ENCODE measurements around the gene OS9. TPM values are rescaled to one million over a fixed set of nuclear protein-coding genes. Genes with fewer than 3 reads are reported as not detected.
A peak's percentile ranks its signal among the peaks of the same experiment; 100 is the strongest.
"Not testable (repeated sequence)": the region's sequence is repeated elsewhere in the genome, so short reads cannot be mapped to it uniquely, and the experiment has no call there.

The OS9 gene
- total RNA-seq (2021; ENCODE audit: unreplicated experiment), result 186 TPM
- polyA plus RNA-seq (2012; ENCODE audit: insufficient read length), result 204 TPM
- Bru-seq, nascent RNA, result percentile 81 among the genes with signal in this experiment
- percentile 73 among the genes with signal in this experiment for BruChase-seq, experiment 1, labeled RNA remaining after a 2-hour chase
- percentile 84 among the genes with signal in this experiment for BruChase-seq, experiment 2, labeled RNA remaining after a 6-hour chase
- long read RNA-seq, transcript OS9-201 (14 exons, 2,505 nt), result minor isoform, 57 of 450 reads
- long read RNA-seq, transcript OS9-204 (15 exons, 2,091 nt), result minor isoform, 25 of 450 reads
- long read RNA-seq, transcript OS9-202 (15 exons, 2,691 nt), result minor isoform, 81 of 450 reads
- long read RNA-seq, transcript OS9-220 (14 exons, 2,135 nt), result major isoform, 123 of 450 reads
- long read RNA-seq, partial matches to known transcripts, result 50 of 450 reads
- long read RNA-seq, other reads (novel, unspliced or antisense), result 95 of 450 reads

GRCh38 chr12:57693659-57694458, at the start of gene OS9:
OS9 (plus strand) TSS chr12:57694132; CDS start chr12:57694162, 30 bp downstream.
- Histone ChIP-seq H3K27ac (ENCODE audit: low read length) (peak within 1 kb of the TSS; percentile 92), H3K36me3 (ENCODE audit: control insufficient read depth, insufficient read depth, low read length) (no peaks in the 10 kb centered on the region), H3K4me3 (ENCODE audit: low read depth in 2 of 2, low read length in 2 of 2) (peak within 1 kb of the TSS; percentile 97 to 100), H3K9me3 (ENCODE audit: control insufficient read depth, insufficient read depth, low read depth, low read length) (no peaks in the 10 kb centered on the region), H3K4me1 (ENCODE audit: control insufficient read depth, insufficient read depth, low read length) (peaks cover 5% of the 10 kb centered on the region; the same call in 1 of the 2 replicates), H3K27me3 (ENCODE audit: control insufficient read depth, insufficient read depth, low read length) (no peaks in the 10 kb centered on the region)
- intact Hi-C loops (cut with micrococcal nuclease; ENCODE audit: unreplicated experiment) (no loop called here), in situ Hi-C loops (cut with HindIII; ENCODE audit: low pct_unique_long_range_greater_than_20kb, low sequenced_read_pairs) (no loop called here)
- ChIA-PET CTCF (interaction anchor here (0.5 to 0.7 kb wide), 4 partner anchors 16 to 138 kb away, joined by 4 to 5 read pairs (median 4); partner anchors contain the start of gene ARHGEF25), POLR2A (no interaction called here)
- ATAC-seq (peak; percentile 100), DNase-seq (ENCODE audit: low read depth, low spot score) (peak; percentile 100)
- BruUV-seq (replicated peaks), result no TSS peak
- TF ChIP-seq CTCF (IDR thresholded peaks at IDR 0.05), result peak; percentile 85
- peak; percentile 88; the same call in 1 of the 2 replicates for TF ChIP-seq SIN3A (IDR thresholded peaks at IDR 0.05; ENCODE audit: borderline replicate concordance, insufficient read depth, low read depth, low read length)
- peak; percentile 97 for TF ChIP-seq TCF7L2 (IDR thresholded peaks at IDR 0.05; ENCODE audit: low read depth, low read length)
- peak; percentile 49 to 51; a peak in 1 of 4 replicates for TF ChIP-seq REST (IDR thresholded peaks at IDR 0.05; ENCODE audit: insufficient read depth in 1 of 2, low read depth in 2 of 2, low read length in 1 of 2)
- TF ChIP-seq POLR2AphosphoS5 (IDR thresholded peaks at IDR 0.05; ENCODE audit: low read depth, low read length), result peak; percentile 85

- H3K9me3 ChIP-seq (ENCODE audit: control insufficient read depth, insufficient read depth, low read depth, low read length); in situ Hi-C loops (cut with HindIII; ENCODE audit: low pct_unique_long_range_greater_than_20kb, low sequenced_read_pairs); H3K4me3 ChIP-seq (ENCODE audit: low read depth in 2 of 2, low read length in 2 of 2); BruUV-seq (replicated peaks); ATAC-seq; intact Hi-C loops (cut with micrococcal nuclease; ENCODE audit: unreplicated experiment); DNase-seq (ENCODE audit: low read depth, low spot score); H3K36me3 ChIP-seq (ENCODE audit: control insufficient read depth, insufficient read depth, low read length); H3K27me3 ChIP-seq (ENCODE audit: control insufficient read depth, insufficient read depth, low read length); H3K27ac ChIP-seq (ENCODE audit: low read length); POLR2A ChIA-PET; H3K4me1 ChIP-seq (ENCODE audit: control insufficient read depth, insufficient read depth, low read length): not testable (repeated sequence)
- CTCF ChIA-PET, result interaction anchor here (0.9 kb wide), 1 partner anchor 65 kb away, joined by 5 read pairs; no protein-coding TSS in a partner anchor
These were observed 47.8 kb upstream of the OS9 start for GRCh38 chr12:57645990-57646658.

- H3K9me3 ChIP-seq (ENCODE audit: control insufficient read depth, insufficient read depth, low read depth, low read length); POLR2A ChIA-PET; H3K4me3 ChIP-seq (ENCODE audit: low read depth in 2 of 2, low read length in 2 of 2); H3K36me3 ChIP-seq (ENCODE audit: control insufficient read depth, insufficient read depth, low read length); intact Hi-C loops (cut with micrococcal nuclease; ENCODE audit: unreplicated experiment); BruUV-seq (replicated peaks); H3K27me3 ChIP-seq (ENCODE audit: control insufficient read depth, insufficient read depth, low read length); H3K27ac ChIP-seq (ENCODE audit: low read length); ATAC-seq; H3K4me1 ChIP-seq (ENCODE audit: control insufficient read depth, insufficient read depth, low read length); in situ Hi-C loops (cut with HindIII; ENCODE audit: low pct_unique_long_range_greater_than_20kb, low sequenced_read_pairs); DNase-seq (ENCODE audit: low read depth, low spot score): not testable (repeated sequence)
- CTCF ChIA-PET, result interaction anchor here (0.9 kb wide), 1 partner anchor 65 kb away, joined by 5 read pairs; no protein-coding TSS in a partner anchor
These were observed 47.3 kb upstream of the OS9 start for GRCh38 chr12:57646659-57647049.
